ENCODE data around the gene GBP3.
"Not testable (repeated sequence)": the region's sequence is repeated elsewhere in the genome, so short reads cannot be mapped to it uniquely, and the experiment has no call there.

Gene GBP3

GRCh38 chr1:88982055-88982454 is 40.6 kb downstream of the GBP3 start:
- no peak overlapping the region for H3K27ac ChIP-seq
- no peak for TF ChIP-seq CTCF (IDR thresholded peaks at IDR 0.05)
- no peak overlapping the region for H3K4me3 ChIP-seq
- no peak for DNase-seq (ENCODE audit: low spot score)

- DNase-seq (ENCODE audit: low spot score); H3K27ac ChIP-seq; H3K4me3 ChIP-seq: not testable (repeated sequence)
These were observed 41.2 kb downstream of the GBP3 start for GRCh38 chr1:88981506-88981905.

- DNase-seq (ENCODE audit: low spot score): no peak
- TF ChIP-seq CTCF (IDR thresholded peaks at IDR 0.05): no peak
- H3K4me3 ChIP-seq: no peak overlapping the region
- no peak overlapping the region for H3K27ac ChIP-seq
These were observed 41.8 kb downstream of the GBP3 start for GRCh38 chr1:88980870-88981269.

GRCh38 chr1:88979749-88980116 is 42.9 kb downstream of the GBP3 start:
- Histone ChIP-seq H3K27ac (no peak overlapping the region), H3K4me3 (no peak overlapping the region)
- DNase-seq (ENCODE audit: low spot score): no peak
- no peak for TF ChIP-seq CTCF (IDR thresholded peaks at IDR 0.05)

- DNase-seq (ENCODE audit: low spot score): no peak
- TF ChIP-seq CTCF (IDR thresholded peaks at IDR 0.05): no peak
- no peak overlapping the region for H3K4me3 ChIP-seq
- no peak overlapping the region for H3K27ac ChIP-seq
These were observed 43.5 kb downstream of the GBP3 start for GRCh38 chr1:88979054-88979748.

- DNase-seq (ENCODE audit: low spot score): no peak
- TF ChIP-seq CTCF (IDR thresholded peaks at IDR 0.05): no peak
- no peak overlapping the region for H3K27ac ChIP-seq
- no peak overlapping the region for H3K4me3 ChIP-seq
These were observed 46.4 kb downstream of the GBP3 start for GRCh38 chr1:88976235-88976634.

GRCh38 chr1:88974616-88975172 is 48.0 kb downstream of the GBP3 start:
- not testable (repeated sequence) for DNase-seq (ENCODE audit: low spot score); H3K4me3 ChIP-seq; H3K27ac ChIP-seq

- no peak overlapping the region for H3K4me3 ChIP-seq
- TF ChIP-seq CTCF (IDR thresholded peaks at IDR 0.05): no peak
- no peak overlapping the region for H3K27ac ChIP-seq
- no peak for DNase-seq (ENCODE audit: low spot score)
These were observed 49.0 kb downstream of the GBP3 start for GRCh38 chr1:88973520-88974137.

All from coronary artery (tissue), 2 donors.